Uterus (tissue), 2 donors: ENCODE data around the gene ACTRT2.

ENCODE experiments used
- POLR2A ChIP-seq, 2 donors: fragments of 450-650 bp; IDR thresholded peaks; one replicate each; pipeline ENCODE4 v1.6.1; 2016; ENCODE audit warnings: antibody characterized with exemption in 2 of 2, mild to moderate bottlenecking in 1 of 2, moderate library complexity in 1 of 2
- TF ChIP-seq, protein P1 (sequence below), 4 experiments: fragments of 200-600 bp in 2 of 4; fragments of 450-650 bp in 2 of 4; sonication (generic) in 2 of 4; IDR thresholded peaks; one replicate each; pipeline ENCODE4 v1.5.1; 2016 to 2019; ENCODE audit warnings: antibody characterized with exemption in 4 of 4, mild to moderate bottlenecking in 2 of 4, moderate library complexity in 1 of 4

GRCh38 chr1:3014050-3014440 lies 7.2 kb upstream of the ACTRT2 start:
- TF ChIP-seq, protein P1, sequence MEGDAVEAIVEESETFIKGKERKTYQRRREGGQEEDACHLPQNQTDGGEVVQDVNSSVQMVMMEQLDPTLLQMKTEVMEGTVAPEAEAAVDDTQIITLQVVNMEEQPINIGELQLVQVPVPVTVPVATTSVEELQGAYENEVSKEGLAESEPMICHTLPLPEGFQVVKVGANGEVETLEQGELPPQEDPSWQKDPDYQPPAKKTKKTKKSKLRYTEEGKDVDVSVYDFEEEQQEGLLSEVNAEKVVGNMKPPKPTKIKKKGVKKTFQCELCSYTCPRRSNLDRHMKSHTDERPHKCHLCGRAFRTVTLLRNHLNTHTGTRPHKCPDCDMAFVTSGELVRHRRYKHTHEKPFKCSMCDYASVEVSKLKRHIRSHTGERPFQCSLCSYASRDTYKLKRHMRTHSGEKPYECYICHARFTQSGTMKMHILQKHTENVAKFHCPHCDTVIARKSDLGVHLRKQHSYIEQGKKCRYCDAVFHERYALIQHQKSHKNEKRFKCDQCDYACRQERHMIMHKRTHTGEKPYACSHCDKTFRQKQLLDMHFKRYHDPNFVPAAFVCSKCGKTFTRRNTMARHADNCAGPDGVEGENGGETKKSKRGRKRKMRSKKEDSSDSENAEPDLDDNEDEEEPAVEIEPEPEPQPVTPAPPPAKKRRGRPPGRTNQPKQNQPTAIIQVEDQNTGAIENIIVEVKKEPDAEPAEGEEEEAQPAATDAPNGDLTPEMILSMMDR (IDR thresholded peaks at IDR 0.05), result no peak
- TF ChIP-seq POLR2A (IDR thresholded peaks at IDR 0.05), result no peak
